Measurements from ENCODE around the gene PCBP2. TPM values are rescaled to one million over a fixed set of nuclear protein-coding genes. Genes with fewer than 3 reads are reported as not detected.
"Not testable (repeated sequence)": the region's sequence is repeated elsewhere in the genome, so short reads cannot be mapped to it uniquely, and the experiment has no call there.

The PCBP2 gene
- 1,084 TPM for total RNA-seq (ENCODE audit: unreplicated experiment)
- long read RNA-seq, transcript PCBP2-207 (15 exons, 1,457 nt), result minor isoform, 6 of 82 reads
- long read RNA-seq, transcript PCBP2-202 (15 exons, 1,814 nt), result major isoform, 8 of 82 reads
- long read RNA-seq, partial matches to known transcripts, result 28 of 82 reads
- long read RNA-seq, other reads (novel, unspliced or antisense), result 27 of 82 reads

GRCh38 chr12:53451661-53452158 lies at the start of gene PCBP2:
Gene PCBP2, plus strand, starts transcription at chr12:53452102. Its CDS starts 2,699 bp downstream, at chr12:53454801.
- Mint-ChIP-seq H3K4me3 (ENCODE audit: unreplicated experiment) (peak within 1 kb of the TSS; percentile 98), H3K36me3 (ENCODE audit: low read depth, unreplicated experiment) (peaks cover 30% of the 10 kb centered on the region), H3K27me3 (ENCODE audit: unreplicated experiment) (peaks cover 12% of the 10 kb centered on the region), H3K4me1 (ENCODE audit: unreplicated experiment) (peaks cover 23% of the 10 kb centered on the region), H3K27ac (ENCODE audit: unreplicated experiment) (peak within 1 kb of the TSS; percentile 98), H3K9me3 (ENCODE audit: unreplicated experiment) (no peaks in the 10 kb centered on the region)
- peak; percentile 95 for DNase-seq (ENCODE audit: low spot score)
- peak; percentile 86 for TF ChIP-seq CTCF (IDR thresholded peaks at IDR 0.05; ENCODE audit: unreplicated experiment)

- DNase-seq (ENCODE audit: low spot score); H3K27me3 Mint-ChIP-seq (ENCODE audit: unreplicated experiment); H3K4me3 Mint-ChIP-seq (ENCODE audit: unreplicated experiment); H3K4me1 Mint-ChIP-seq (ENCODE audit: unreplicated experiment); H3K27ac Mint-ChIP-seq (ENCODE audit: unreplicated experiment); H3K9me3 Mint-ChIP-seq (ENCODE audit: unreplicated experiment): not testable (repeated sequence)
- peaks cover 11% of the 10 kb centered on the region for H3K36me3 Mint-ChIP-seq (ENCODE audit: low read depth, unreplicated experiment)
Measured at GRCh38 chr12:53402351-53402750, 49.6 kb upstream of the PCBP2 start.

GRCh38 chr12:53402871-53403270 lies 49.0 kb upstream of the PCBP2 start:
- no peak overlapping the region for H3K4me3 Mint-ChIP-seq (ENCODE audit: unreplicated experiment)
- no peaks in the 10 kb centered on the region for H3K4me1 Mint-ChIP-seq (ENCODE audit: unreplicated experiment)
- TF ChIP-seq CTCF (IDR thresholded peaks at IDR 0.05; ENCODE audit: unreplicated experiment), result no peak
- H3K27ac Mint-ChIP-seq (ENCODE audit: unreplicated experiment), result no peak overlapping the region
- no peak for DNase-seq (ENCODE audit: low spot score)
- H3K27me3 Mint-ChIP-seq (ENCODE audit: unreplicated experiment), result peaks cover 2% of the 10 kb centered on the region
- H3K9me3 Mint-ChIP-seq (ENCODE audit: unreplicated experiment), result no peaks in the 10 kb centered on the region
- H3K36me3 Mint-ChIP-seq (ENCODE audit: low read depth, unreplicated experiment), result peaks cover 11% of the 10 kb centered on the region

- H3K27ac Mint-ChIP-seq (ENCODE audit: unreplicated experiment), result no peak overlapping the region
- TF ChIP-seq CTCF (IDR thresholded peaks at IDR 0.05; ENCODE audit: unreplicated experiment), result no peak
- peaks cover 43% of the 10 kb centered on the region for H3K4me1 Mint-ChIP-seq (ENCODE audit: unreplicated experiment)
- H3K9me3 Mint-ChIP-seq (ENCODE audit: unreplicated experiment), result no peaks in the 10 kb centered on the region
- no peak for DNase-seq (ENCODE audit: low spot score)
- H3K27me3 Mint-ChIP-seq (ENCODE audit: unreplicated experiment), result peaks cover 8% of the 10 kb centered on the region
- peaks cover 29% of the 10 kb centered on the region for H3K36me3 Mint-ChIP-seq (ENCODE audit: low read depth, unreplicated experiment)
- no peak overlapping the region for H3K4me3 Mint-ChIP-seq (ENCODE audit: unreplicated experiment)
Measured at GRCh38 chr12:53410951-53411350, 41.0 kb upstream of the PCBP2 start.

- Mint-ChIP-seq H3K36me3 (ENCODE audit: low read depth, unreplicated experiment) (peaks cover 26% of the 10 kb centered on the region), H3K4me1 (ENCODE audit: unreplicated experiment) (peaks cover 51% of the 10 kb centered on the region), H3K9me3 (ENCODE audit: unreplicated experiment) (no peaks in the 10 kb centered on the region), H3K27me3 (ENCODE audit: unreplicated experiment) (peaks cover 8% of the 10 kb centered on the region), H3K4me3 (ENCODE audit: unreplicated experiment) (no peak overlapping the region), H3K27ac (ENCODE audit: unreplicated experiment) (peak overlapping the region; percentile 84)
- DNase-seq (ENCODE audit: low spot score), result no peak
- no peak for TF ChIP-seq CTCF (IDR thresholded peaks at IDR 0.05; ENCODE audit: unreplicated experiment)
Measured at GRCh38 chr12:53413485-53414204, 38.3 kb upstream of the PCBP2 start.
